NK-92 (cell line): ENCODE data around the gene GADD45GIP1.
"Not testable (repeated sequence)": the region's sequence is repeated elsewhere in the genome, so short reads cannot be mapped to it uniquely, and the experiment has no call there.

Source experiments
- DNase-seq: peaks from one replicate; lab custom pipeline; 2025; ENCODE audit not compliant: unreplicated experiment; lab: John Stamatoyannopoulos, UW

Gene GADD45GIP1

DNA sequence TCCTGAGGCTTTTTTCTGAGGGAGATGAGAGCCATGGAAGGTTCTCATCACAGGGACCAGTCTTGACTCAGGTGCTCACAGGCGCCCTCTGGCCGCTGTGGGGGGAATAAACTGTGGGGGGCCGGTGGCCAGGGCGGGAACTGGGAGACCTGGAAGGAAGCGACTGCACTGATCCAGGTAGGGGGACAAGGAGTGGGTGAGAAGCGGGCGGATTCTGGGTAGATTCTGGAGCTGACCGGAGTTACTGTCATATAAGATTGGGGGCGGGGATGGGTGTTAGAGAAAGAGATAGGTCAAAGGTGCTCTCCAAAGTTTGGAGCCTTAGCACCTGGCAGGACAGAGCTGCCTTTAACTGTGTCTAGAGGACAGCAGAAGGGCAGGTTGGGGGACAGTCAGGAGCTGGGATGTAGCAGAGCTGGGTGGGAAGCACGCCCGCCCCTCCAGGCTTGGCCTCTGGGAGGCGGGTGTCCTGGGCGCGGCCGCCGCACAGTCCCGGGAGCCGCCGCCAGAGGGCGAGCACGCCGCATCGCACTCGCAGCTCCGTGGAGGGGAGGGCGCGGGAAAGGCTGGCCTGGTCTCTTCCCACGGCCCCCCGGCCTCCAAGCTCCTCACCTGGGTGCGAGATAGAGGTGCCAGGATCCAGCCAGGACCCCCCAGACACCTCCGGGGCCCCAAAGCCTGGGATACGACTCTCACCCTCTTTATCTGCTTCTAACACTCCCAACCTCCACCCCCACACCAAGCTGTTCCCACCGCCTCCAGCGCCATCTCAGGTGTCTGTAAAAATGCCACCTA lies 8.2 kb upstream of the GADD45GIP1 start:
- DNase-seq, result no peak

DNA sequence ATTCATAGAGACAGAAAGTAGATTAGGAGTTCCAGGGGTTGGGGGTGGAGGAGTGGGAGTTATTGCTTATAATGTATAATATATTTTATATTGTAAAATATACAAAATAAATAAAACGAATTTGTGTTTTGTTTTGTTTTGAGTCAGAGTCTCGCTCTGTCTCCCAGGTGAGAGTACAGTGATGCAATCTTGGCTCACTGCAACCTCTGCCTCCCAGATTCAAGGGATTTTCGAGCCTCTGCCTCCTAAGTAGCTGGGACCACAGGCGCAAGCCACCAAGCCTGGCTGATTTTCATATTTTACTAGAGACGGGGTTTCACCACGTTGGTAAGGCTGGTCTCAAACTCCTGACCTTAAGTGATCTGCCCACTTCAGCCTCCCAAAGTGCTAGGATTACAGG lies 2.5 kb upstream of the GADD45GIP1 start:
- DNase-seq, result no peak

DNA sequence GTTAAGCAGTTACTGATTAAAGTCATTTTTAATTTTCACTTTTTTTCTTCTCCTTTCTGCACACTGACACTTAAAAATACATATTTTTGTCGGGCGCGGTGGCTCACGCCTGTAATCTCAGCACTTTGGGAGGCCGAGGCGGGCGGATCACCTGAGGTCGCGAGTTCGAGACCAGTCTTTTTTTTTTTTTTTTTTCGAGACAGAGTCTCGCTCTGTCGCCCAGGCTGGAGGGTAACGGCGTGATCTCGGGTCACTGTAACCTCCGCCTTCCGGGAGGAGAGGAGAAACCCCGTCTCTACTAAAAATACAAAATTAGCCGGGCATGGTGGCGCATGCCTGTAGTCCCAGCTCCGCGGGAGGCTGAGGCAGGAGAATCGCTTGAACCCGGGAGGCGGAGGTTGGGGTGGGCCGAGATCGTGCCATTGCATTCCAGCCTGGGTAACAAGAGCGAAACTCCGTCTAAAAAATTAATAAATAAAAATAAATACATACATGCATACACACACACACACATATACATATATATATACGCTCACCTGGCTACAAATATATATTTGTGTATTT lies 448 bp upstream of the GADD45GIP1 start:
- not testable (repeated sequence) for DNase-seq

DNA sequence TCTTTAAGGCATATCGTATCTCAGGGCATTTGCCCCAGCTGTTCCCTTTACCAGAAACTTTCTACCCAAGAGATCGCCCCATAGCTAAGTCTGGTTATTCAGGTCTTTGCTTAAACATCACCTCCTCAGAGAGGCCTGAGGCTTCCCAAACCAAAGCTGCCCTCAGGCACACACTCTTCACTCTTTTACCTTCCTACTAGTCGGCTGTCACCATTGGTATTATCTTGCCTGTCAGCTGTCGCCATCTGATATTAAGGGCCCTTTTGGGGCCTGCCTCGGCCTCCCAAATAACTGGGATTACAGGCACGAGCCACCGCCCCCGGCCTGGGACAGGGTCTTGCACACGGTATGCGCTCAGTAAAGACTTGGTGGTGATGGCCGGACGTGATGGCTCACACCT lies 1.0 kb downstream of the GADD45GIP1 start:
- DNase-seq, result no peak

DNA sequence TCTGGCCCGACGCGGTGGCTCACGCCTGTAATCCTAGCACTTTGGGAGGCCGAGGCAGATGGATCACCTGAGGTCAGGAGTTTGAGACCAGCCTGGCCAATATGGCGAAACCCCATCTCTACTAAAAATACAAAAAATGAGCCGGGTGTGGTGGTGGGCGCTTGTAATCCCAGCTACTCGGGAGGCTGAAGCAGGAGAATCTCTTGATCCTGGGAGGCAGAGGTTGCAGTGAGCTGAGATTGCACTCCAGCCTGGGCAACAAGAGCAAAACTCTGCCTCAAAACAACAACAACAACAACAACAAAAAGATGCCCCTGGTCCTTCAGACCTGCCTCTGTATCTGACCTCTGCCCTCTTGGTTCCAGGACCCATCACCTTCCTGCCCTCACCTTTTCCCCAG lies 1.4 kb downstream of the GADD45GIP1 start:
- not testable (repeated sequence) for DNase-seq

DNA sequence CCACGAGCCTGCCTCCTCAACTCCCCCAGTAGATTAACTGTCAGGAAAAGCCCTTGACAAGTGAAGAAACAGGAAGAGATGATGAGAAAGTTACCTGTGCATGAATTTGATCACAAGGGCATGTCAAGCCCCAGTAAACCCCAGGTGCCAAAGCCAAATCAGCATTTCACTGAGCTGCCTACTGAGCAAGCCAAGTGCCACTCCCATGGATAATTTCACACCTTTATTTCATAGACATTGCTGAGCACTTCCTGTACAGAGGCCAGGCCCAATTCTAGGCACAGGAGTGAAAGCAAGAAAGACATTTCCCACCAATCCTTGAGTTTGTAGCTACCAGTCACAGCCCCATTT lies 2.4 kb downstream of the GADD45GIP1 start:
- DNase-seq, result no peak

DNA sequence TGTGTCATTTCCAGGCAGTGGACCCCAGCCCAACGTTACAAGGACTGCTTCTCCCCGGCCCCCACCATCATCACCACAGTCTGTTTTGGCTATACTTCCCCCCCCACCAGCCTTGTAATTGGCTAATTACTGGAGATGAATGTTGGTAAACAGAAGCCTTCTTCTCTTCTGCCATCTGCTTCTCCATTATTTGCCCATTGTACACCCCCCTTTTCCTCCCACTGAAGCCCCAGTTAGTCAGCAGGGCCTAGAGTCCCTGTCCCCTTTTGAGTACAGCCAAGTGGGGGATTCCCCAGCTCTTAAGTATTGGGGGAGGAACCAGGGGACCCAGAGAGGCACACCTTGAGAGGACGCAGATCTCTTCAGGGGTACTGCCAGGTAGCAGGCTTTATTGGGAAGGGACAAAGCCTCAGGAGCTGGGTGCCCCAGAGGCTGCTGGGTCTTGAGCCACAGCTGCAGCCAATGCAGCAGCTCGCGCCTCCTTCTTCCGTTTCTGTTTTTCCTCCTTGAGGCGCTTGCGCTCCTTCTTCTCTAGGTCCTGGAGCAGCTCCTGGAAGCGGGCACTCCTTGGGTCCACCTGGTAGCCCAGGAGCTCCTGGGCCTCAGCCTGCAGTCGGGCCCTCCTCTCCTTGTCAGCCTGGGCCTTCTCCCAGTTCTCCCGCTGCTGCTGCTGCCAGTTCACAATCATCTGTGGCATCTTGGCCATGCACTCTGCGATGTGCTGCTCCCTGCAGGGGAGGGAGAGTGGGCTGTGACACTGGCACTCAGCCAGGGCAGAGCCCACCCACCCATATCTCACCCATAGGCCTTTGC lies 3.0 kb downstream of the GADD45GIP1 start:
- DNase-seq, result no peak

DNA sequence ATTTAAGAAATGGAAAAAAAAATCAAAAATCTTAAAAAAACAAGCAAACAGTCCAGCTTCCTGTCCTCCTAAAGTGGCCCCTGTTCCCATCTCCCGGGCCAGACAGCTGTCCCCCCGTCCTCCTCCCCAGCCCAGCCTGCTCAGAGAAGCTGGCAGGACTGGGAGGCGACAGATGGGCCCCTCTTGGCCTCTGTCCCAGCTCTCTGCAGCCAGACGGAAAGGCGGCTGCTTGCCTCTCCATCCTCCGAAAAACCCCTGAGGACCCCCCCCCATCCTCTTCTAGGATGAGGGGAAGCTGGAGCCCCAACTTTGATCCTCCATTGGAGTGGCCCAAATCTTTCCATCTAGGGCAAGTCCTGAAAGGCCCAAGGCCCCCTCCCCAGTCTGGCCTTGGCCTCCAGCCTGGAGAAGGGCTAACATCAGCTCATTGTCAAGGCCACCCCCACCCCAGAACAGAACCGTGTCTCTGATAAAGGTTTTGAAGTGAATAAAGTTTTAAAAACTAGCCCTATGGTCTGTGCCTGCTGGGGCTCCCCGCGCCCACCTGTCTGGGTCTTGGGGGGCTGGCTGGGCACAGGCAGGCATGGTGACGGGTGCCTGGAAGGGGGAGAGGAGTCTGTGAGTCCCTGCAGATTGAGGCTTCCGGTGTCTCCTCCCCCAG lies 3.8 kb downstream of the GADD45GIP1 start:
- no peak for DNase-seq

DNA sequence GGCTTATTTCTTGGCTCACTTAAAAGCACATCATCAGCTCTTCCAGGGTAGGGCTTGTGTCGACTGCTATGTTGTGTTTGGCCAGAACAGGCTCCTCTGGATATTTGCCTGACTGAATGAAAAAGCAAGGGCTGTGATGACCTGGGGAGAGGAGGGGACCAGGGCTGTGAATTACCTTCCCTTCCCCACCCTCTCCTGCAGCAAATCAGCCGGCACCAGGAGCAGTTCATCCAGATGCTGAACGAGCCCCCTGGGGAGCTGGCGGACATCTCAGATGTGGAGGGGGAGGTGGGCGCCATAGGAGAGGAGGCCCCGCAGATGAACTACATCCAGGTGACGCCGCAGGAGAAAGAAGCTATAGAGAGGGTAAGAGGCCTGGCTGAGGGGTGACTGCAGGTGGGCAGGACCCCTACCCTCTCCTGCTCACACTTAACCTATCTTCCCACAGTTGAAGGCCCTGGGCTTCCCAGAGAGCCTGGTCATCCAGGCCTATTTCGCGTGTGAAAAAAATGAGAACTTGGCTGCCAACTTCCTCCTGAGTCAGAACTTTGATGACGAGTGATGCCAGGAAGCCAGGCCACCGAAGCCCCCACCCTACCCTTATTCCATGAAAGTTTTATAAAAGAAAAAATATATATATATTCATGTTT lies 4.4 kb downstream of the GADD45GIP1 start:
- no peak for DNase-seq

DNA sequence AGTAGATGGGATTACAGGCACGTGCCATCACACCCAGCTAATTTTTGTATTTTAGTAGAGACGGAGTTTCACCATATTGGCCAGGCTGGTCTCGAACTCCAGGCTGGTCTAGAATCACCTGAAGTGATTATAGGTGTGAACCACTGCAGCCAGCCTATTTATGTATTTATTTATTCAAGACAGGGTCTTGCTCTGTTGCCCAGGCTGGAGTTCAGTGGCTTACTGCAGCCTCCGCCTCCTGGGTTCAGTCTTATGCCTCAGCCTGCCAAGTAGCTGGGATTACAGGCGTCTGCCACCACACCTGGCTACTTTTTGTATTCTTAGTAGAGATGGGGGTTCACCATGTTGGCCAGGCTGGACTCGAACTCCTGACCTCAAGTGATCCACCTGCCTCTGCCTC lies 5.0 kb downstream of the GADD45GIP1 start:
- not testable (repeated sequence) for DNase-seq

DNA sequence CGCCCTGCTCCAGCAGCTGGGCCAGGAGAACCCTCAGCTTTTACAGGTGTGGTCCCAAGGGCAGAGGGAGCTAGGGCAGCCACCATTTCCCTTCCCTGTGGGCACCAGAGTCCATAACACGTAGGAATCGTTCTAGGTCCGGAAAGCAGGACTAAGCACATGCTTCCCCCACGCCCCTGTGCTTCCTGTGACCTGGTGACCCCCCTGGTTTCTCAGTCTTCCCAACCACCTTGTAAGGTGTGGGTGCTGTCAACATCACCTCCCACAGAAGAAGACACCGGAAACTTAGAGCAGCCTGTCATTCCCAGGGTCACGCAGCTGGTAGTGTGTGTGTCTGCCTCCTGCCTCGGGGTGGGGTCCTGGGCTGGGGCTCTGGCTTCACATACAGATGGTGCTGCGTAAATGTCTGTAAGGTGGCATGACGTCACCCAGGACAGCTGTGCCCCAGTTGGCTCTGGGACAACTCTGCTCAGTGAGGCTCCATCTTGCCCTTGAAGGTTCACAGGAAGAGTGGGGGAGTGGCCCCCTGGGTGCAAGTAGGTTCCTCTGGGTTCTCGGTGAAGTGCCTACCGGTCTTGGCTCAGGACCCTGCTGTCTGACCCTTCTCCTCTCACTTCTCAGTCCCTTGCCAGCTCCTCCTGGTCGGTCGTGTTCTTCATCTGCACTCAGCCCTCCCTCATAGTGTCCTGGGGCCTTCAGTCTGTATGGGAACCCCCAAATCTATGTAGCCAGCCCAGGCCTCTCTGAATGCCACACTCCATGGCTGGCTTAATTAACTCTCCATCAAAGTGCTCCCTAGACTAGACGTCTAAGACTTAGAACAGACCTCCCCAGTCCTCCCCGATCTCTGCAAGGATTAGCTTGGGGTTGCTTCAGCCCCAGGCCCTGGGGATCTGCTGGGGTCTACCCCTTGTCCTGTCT lies 7.4 kb downstream of the GADD45GIP1 start:
- no peak for DNase-seq

DNA sequence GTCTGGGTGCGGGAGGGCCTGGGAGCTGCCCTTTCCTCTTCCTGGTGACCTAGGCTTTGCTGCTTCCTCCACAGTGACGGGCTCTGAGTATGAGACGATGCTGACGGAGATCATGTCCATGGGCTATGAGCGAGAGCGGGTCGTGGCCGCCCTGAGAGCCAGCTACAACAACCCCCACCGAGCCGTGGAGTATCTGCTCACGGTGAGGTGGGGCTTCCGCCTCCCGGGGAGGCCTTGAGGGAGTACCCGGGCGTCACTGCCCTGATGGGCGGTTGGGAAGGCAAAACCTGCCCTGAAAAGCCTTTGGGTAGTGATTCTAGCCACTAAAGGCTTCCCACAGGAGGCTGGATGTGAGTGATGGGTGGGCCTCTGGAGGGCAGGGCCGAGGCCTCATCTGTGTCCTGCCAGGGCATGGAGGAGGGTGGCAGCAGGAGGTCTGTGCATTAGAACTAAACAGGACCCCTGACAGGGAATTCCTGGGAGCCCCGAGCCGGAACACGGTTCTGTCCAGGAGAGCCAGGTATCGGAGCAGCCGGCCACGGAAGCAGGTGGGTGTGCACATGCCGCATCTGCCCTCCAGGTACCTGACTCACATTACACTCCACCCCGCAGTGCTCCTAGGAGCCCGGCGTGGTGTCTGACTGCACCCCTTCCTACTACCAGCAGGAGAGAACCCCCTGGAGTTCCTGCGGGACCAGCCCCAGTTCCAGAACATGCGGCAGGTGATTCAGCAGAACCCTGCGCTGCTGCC lies 8.2 kb downstream of the GADD45GIP1 start:
- no peak for DNase-seq

DNA sequence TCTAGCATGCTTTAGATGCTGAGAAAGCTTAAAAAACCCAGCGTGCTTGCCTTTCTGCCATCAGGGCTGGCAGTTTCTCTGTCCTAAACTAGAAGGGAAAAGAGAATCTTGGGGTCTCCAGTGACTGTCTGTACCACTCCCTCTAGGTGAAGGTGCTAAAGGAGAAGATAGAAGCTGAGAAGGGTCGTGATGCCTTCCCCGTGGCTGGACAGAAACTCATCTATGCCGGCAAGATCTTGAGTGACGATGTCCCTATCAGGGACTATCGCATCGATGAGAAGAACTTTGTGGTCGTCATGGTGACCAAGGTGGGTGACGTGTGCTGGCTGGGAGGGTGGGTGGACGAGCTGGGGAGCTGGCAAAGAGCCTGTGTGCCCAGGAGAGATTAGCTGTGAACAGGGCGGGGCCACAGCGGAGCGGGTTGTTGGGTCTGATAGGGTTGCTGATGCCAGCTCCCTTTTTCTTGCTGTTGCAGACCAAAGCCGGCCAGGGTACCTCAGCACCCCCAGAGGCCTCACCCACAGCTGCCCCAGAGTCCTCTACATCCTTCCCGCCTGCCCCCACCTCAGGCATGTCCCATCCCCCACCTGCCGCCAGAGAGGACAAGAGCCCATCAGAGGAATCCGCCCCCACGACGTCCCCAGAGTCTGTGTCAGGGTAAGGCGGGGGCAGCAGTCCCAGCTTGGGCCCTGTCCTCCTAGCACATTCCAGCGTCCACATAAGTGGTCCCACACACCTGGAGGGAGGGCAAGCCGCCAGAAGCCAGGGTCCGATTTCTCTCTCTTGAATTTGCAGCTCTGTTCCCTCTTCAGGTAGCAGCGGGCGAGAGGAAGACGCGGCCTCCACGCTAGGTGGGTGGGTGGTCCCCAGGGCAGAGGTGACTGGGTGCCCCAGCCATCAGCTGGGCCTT lies 9.1 kb downstream of the GADD45GIP1 start:
- DNase-seq, result no peak

DNA sequence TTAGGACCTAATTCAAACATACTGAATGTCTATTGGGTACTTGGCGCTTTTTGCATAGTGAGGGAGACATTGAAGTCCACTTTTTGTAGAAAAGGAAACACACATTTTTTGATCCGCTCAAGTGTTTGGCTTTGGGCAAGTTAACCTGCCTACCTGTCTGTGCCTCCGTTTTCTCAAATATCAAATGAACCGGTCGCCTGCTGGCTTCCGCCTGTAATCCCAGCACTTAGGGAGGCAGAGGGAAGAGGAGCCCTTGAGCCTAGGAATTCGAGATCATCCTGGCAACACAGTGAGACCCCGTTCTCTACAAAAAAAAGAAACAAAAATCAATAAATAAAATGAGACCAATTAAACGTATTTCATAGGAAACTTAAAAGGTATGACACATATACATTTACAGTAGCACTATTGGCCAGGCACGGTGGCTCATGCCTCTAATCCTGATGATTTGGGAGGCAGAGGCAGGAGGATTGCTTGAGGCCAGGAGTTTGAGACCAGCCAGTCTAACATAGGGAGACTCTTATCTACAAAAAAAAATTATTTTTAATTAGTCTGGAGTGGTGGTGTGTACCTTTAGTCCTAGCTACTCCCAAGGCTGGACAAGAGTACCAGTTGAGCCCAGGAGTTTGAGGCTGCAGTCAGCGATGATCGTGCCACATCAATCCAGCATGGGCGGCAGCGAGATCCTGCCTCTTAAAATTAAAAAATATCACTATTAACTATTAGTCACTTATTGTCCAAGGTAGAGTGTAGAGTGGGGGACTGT lies 10.1 kb downstream of the GADD45GIP1 start:
- DNase-seq, result no peak

DNA sequence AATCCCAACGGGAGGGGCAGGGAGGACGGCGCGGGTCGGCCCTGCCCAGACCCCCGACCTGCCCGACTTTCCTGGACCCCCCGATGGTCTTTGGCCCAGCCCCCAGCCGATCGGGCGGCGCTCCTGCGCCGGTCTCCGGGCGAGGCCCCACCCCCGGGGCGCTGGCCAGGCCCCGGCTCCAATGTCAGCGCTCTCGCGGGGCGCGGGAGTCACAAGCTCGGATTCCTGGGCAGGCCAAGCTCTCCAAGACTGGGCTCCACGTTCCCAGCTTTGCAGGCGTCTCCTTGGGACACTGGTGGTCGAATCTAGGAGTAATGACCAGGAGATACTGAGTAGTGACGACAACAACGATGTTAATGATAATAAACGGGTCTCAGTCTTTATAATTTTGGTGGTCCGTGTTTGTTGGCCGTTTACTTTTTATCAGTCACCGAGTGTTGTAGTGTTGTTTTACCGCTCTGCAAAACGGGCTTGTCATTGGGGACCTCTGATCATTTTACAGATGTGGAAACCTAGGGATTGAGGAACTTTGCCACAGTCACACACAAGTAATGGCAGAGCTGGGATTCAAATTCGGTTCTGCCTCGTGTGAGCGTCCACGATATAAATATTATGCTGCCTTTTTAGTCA lies 10.8 kb downstream of the GADD45GIP1 start:
- DNase-seq, result no peak

DNA sequence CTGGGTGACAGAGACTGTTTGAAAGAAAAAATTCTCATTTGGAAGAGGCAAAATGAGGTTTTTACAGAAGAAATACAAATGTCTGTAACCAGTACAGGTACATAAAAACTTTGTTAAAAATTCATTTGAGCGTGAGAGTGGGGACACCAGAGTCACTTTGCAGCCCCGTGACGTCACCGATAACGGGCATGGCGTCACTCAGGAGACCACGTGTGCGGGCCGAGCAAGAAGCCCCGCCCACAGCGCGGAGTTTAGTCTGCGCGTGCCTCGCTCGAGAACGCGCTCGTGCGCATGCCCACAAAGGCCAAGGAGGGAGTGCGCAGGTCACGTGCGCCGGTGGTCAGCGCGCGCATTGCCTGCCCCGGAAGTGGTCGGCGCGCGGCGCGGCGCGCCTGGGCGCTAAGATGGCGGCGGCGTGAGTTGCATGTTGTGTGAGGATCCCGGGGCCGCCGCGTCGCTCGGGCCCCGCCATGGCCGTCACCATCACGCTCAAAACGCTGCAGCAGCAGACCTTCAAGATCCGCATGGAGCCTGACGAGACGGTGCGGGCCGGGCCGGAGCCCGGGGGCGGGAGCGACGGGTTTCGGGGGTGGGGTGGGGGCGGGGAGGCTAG lies 11.4 kb downstream of the GADD45GIP1 start, which contains the start of gene RAD23A:
Gene RAD23A (plus strand): TSS at position 384 of the 613 bp plus-strand sequence. CDS start 87 bp downstream, at position 471.
- peak; percentile 85 for DNase-seq
